Neural progenitor cell (in vitro differentiated cells): ENCODE measurements around the gene ORC5. TPM values are rescaled to one million over a fixed set of nuclear protein-coding genes. Genes with fewer than 3 reads are reported as not detected.
A peak's percentile ranks its signal among the peaks of the same experiment; 100 is the strongest.

Experiments
- DNase-seq: peaks from one replicate; pipeline ENCODE4 v3.0.0-alpha.2; 2016; ENCODE audit warnings: low spot score
- H2AFZ ChIP-seq: fragments of 200-600 bp; sonication (generic); replicated peaks from 2 replicates; pipeline ENCODE4 v1.6.1; 2016; ENCODE audit warnings: antibody characterized with exemption
- H3F3A ChIP-seq: fragments of 200-600 bp; sonication (generic); 2 replicates; pipeline ENCODE4 v1.6.1; 2016; ENCODE audit warnings: antibody characterized with exemption, low read depth
- H3K27ac ChIP-seq: fragments of 200-600 bp; sonication (generic); 2 replicates; pipeline ENCODE4 v1.5.1; 2016; ENCODE audit warnings: mild to moderate bottlenecking
- H3K27me3 ChIP-seq: fragments of 200-600 bp; sonication (generic); 2 replicates; pipeline ENCODE4 v1.6.1; 2016; ENCODE audit warnings: mild to moderate bottlenecking, moderate library complexity
- H3K36me3 ChIP-seq: fragments of 200-600 bp; sonication (generic); 2 replicates; pipeline ENCODE4 v1.5.1; 2016
- H3K4me1 ChIP-seq: fragments of 200-600 bp; sonication (generic); 2 replicates; pipeline ENCODE4 v1.6.1; 2016; ENCODE audit warnings: mixed run types
- H3K4me2 ChIP-seq: fragments of 200-600 bp; sonication (generic); 2 replicates; pipeline ENCODE4 v1.6.1; 2016
- H3K4me3 ChIP-seq: fragments of 200-600 bp; sonication (generic); 2 replicates; pipeline ENCODE4 v1.5.1; 2016
- H3K79me2 ChIP-seq: fragments of 200-600 bp; sonication (generic); 2 replicates; pipeline ENCODE4 v1.6.1; 2016; ENCODE audit warnings: low read depth
- H3K9ac ChIP-seq: fragments of 200-600 bp; sonication (generic); 2 replicates; pipeline ENCODE4 v1.6.1; 2016
- H3K9me3 ChIP-seq: fragments of 200-600 bp; sonication (generic); 2 replicates; pipeline ENCODE4 v1.5.1; 2016; ENCODE audit warnings: low read depth
- H4K20me1 ChIP-seq: fragments of 200-600 bp; sonication (generic); 2 replicates; pipeline ENCODE4 v1.6.1; 2016; ENCODE audit warnings: low read depth
- H3K27ac Mint-ChIP-seq: 3 replicates; pipeline ENCODE4 v1.8.0; 2021; ENCODE audit warnings: mixed read lengths
- H3K27me3 Mint-ChIP-seq: 2 replicates; pipeline ENCODE4 v1.8.0; 2022; ENCODE audit warnings: low read depth, mild to moderate bottlenecking, inconsistent platforms, moderate library complexity, mixed read lengths; ENCODE audit not compliant: insufficient read depth
- H3K36me3 Mint-ChIP-seq: 3 replicates; pipeline ENCODE4 v1.8.0; 2021; ENCODE audit warnings: mixed read lengths
- H3K4me1 Mint-ChIP-seq: 3 replicates; pipeline ENCODE4 v1.8.0; 2021; ENCODE audit warnings: mixed read lengths
- H3K4me3 Mint-ChIP-seq: 3 replicates; pipeline ENCODE4 v1.8.0; 2021; ENCODE audit warnings: mild to moderate bottlenecking, moderate library complexity, mixed read lengths
- H3K9me3 Mint-ChIP-seq: 3 replicates; pipeline ENCODE4 v1.8.0; 2020; ENCODE audit warnings: mixed read lengths
- CTCF ChIP-seq: fragments of 200-600 bp; sonication (generic); IDR thresholded peaks from 2 replicates; pipeline ENCODE4 v1.5.1; 2017; ENCODE audit warnings: antibody characterized with exemption, mild to moderate bottlenecking
- EZH2 ChIP-seq: fragments of 200-600 bp; sonication (generic); IDR thresholded peaks from 2 replicates; pipeline ENCODE4 v1.6.1; 2017; ENCODE audit warnings: antibody characterized with exemption, mild to moderate bottlenecking, moderate library complexity
- EZH2phosphoT487 ChIP-seq: fragments of 200-600 bp; sonication (generic); IDR thresholded peaks from 2 replicates; pipeline ENCODE4 v1.6.1; 2017; ENCODE audit warnings: antibody characterized with exemption
- total RNA-seq: library from RNA; depleted of rRNA; stranded (reverse); fragments of >200 nt; gene quantifications from 2 replicates; pipeline ENCODE4 v1.2.3, GENCODE V29; 2015; ENCODE audit warnings: low replicate concordance

Gene ORC5
- total RNA-seq, 1 donor from 2014 or later = 14.9 TPM

GRCh38 chr7:104225451-104225850 is 17.6 kb upstream of the ORC5 start:
- Histone ChIP-seq H3K9ac (no peak overlapping the region), H3K79me2 (no peaks in the 10 kb centered on the region), H3K27me3 (no peaks in the 10 kb centered on the region), H3K36me3 (no peaks in the 10 kb centered on the region), H3K4me3 (no peak overlapping the region), H4K20me1 (no peaks in the 10 kb centered on the region), H3F3A (no peaks in the 10 kb centered on the region), H3K4me1 (no peaks in the 10 kb centered on the region), H3K4me2 (no peak overlapping the region), H2AFZ (no peak overlapping the region), H3K27ac (no peak overlapping the region), H3K9me3 (no peaks in the 10 kb centered on the region)
- H3K27me3 Mint-ChIP-seq = peaks cover 2% of the 10 kb centered on the region
- peaks cover 9% of the 10 kb centered on the region for H3K9me3 Mint-ChIP-seq
- TF ChIP-seq EZH2 (no peak), CTCF (no peak), EZH2phosphoT487 (no peak)
- no peak overlapping the region for H3K27ac Mint-ChIP-seq
- H3K36me3 Mint-ChIP-seq = peaks cover 4% of the 10 kb centered on the region
- DNase-seq = no peak
- no peak overlapping the region for H3K4me3 Mint-ChIP-seq
- H3K4me1 Mint-ChIP-seq = peaks cover 14% of the 10 kb centered on the region

GRCh38 chr7:104217620-104218019 is 9.8 kb upstream of the ORC5 start:
- H3K4me1 ChIP-seq = no peaks in the 10 kb centered on the region
- H3K79me2 ChIP-seq = no peaks in the 10 kb centered on the region
- H3K27ac ChIP-seq = no peak overlapping the region
- H3K36me3 ChIP-seq = no peaks in the 10 kb centered on the region
- H3K4me2 ChIP-seq = no peak overlapping the region
- TF ChIP-seq EZH2phosphoT487 = no peak
- TF ChIP-seq CTCF = no peak
- no peak for TF ChIP-seq EZH2
- Mint-ChIP-seq H3K9me3 (peaks cover 11% of the 10 kb centered on the region), H3K4me1 (no peaks in the 10 kb centered on the region), H3K36me3 (peaks cover 1% of the 10 kb centered on the region), H3K27ac (no peak overlapping the region), H3K4me3 (no peak overlapping the region), H3K27me3 (peaks cover under 1% of the 10 kb centered on the region)
- no peaks in the 10 kb centered on the region for H3K9me3 ChIP-seq
- H3K4me3 ChIP-seq = no peak overlapping the region
- no peaks in the 10 kb centered on the region for H4K20me1 ChIP-seq
- no peak overlapping the region for H2AFZ ChIP-seq
- DNase-seq = no peak
- H3K27me3 ChIP-seq = no peaks in the 10 kb centered on the region
- H3F3A ChIP-seq = no peaks in the 10 kb centered on the region
- H3K9ac ChIP-seq = no peak overlapping the region

- Histone ChIP-seq H3F3A (no peaks in the 10 kb centered on the region), H3K79me2 (peaks cover 28% of the 10 kb centered on the region), H4K20me1 (no peaks in the 10 kb centered on the region), H3K27me3 (no peaks in the 10 kb centered on the region), H2AFZ (no peak overlapping the region), H3K4me2 (no peak overlapping the region), H3K27ac (no peak overlapping the region), H3K9ac (no peak overlapping the region), H3K9me3 (no peaks in the 10 kb centered on the region), H3K4me3 (no peak overlapping the region), H3K36me3 (no peaks in the 10 kb centered on the region), H3K4me1 (no peaks in the 10 kb centered on the region)
- peaks cover 3% of the 10 kb centered on the region for H3K36me3 Mint-ChIP-seq
- TF ChIP-seq EZH2phosphoT487 (no peak), CTCF (no peak), EZH2 (no peak)
- H3K4me1 Mint-ChIP-seq = peaks cover 22% of the 10 kb centered on the region
- H3K9me3 Mint-ChIP-seq = peaks cover 11% of the 10 kb centered on the region
- no peak overlapping the region for H3K27ac Mint-ChIP-seq
- H3K27me3 Mint-ChIP-seq = peaks cover 7% of the 10 kb centered on the region
- H3K4me3 Mint-ChIP-seq = peak overlapping the region; percentile 95
- DNase-seq = no peak
Observed at GRCh38 chr7:104209063-104209462, 1.2 kb upstream of the ORC5 start.
